Measurements from ENCODE around the gene SHLD1. TPM values are rescaled to one million over a fixed set of nuclear protein-coding genes. Genes with fewer than 3 reads are reported as not detected.

SHLD1 gene
- polyA plus RNA-seq, 1 donor (not counting 4 experiments of a cell fraction or from before 2014, with no cell fraction given), result 3.2 TPM

DNA sequence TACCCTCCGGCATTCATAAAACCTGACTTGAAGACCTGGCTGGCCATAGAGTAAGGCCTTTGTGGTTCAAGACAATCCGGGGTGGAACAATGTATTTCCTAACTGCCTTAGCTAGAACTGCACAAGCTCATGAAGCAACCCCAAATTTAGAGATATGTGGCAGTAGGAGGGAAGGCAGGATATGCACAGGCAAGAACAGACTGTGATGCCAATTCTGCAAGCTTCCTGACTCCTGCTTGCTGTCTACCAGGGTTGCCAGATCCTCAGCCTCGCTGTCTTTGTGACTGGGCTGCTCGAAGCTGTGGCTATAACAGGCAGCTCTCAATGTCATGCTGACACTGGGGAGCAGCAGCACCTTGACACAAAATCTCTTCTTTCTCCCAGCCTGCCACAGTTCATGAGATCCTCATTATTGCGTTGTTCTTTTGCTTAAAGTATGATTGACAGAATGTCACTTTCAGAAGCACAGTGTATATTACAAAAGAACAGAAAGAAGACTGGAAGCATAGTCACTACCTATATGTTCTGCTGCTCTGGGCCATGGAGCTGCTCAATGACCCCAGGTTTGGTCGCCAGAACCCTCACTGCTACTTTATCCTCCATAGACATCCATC is 18.3 kb upstream of the SHLD1 start:
- FAIRE-seq, result no peak
- H3K27ac ChIP-seq (ENCODE audit: control insufficient read depth, insufficient read depth, low read length), result no peak overlapping the region
- H3K9me3 ChIP-seq (ENCODE audit: control insufficient read depth, low read depth, low read length), result peaks cover 2% of the 10 kb centered on the region
- H3K4me3 ChIP-seq (ENCODE audit: control insufficient read depth in 2 of 3, extremely low read depth in 1 of 3, insufficient read depth in 2 of 3, low read depth in 1 of 3, low read length in 3 of 3), result no peak overlapping the region
- H3K36me3 ChIP-seq (ENCODE audit: control insufficient read depth in 2 of 2, extremely low read depth in 1 of 2, insufficient read depth in 2 of 2, low read length in 2 of 2), result no peaks in the 10 kb centered on the region
- DNase-seq (ENCODE audit: low read depth, low spot score), result no peak
- no peak overlapping the region for H2AFZ ChIP-seq (ENCODE audit: control insufficient read depth, low read length)
- TF ChIP-seq, protein P1, sequence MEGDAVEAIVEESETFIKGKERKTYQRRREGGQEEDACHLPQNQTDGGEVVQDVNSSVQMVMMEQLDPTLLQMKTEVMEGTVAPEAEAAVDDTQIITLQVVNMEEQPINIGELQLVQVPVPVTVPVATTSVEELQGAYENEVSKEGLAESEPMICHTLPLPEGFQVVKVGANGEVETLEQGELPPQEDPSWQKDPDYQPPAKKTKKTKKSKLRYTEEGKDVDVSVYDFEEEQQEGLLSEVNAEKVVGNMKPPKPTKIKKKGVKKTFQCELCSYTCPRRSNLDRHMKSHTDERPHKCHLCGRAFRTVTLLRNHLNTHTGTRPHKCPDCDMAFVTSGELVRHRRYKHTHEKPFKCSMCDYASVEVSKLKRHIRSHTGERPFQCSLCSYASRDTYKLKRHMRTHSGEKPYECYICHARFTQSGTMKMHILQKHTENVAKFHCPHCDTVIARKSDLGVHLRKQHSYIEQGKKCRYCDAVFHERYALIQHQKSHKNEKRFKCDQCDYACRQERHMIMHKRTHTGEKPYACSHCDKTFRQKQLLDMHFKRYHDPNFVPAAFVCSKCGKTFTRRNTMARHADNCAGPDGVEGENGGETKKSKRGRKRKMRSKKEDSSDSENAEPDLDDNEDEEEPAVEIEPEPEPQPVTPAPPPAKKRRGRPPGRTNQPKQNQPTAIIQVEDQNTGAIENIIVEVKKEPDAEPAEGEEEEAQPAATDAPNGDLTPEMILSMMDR (optimal IDR thresholded peaks at IDR 0.05 in 1 of 3, IDR thresholded peaks at IDR 0.05 in 1 of 3, conservative IDR thresholded peaks at IDR 0.05 in 1 of 3; ENCODE audit: extremely low read depth in 1 of 3, insufficient read depth in 2 of 3, low read length in 3 of 3), result no peak
- no peak for TF ChIP-seq EZH2 (IDR thresholded peaks at IDR 0.05; ENCODE audit: low read length)
- no peaks in the 10 kb centered on the region for H3K9me1 ChIP-seq (ENCODE audit: control insufficient read depth, extremely low read depth, insufficient read depth, low read length)
- dilution Hi-C loops (cut with MboI; ENCODE audit: extremely low pct_ligation_motif_present, low sequenced_read_pairs), result no loop called here
- no peaks in the 10 kb centered on the region for H3K4me1 ChIP-seq (ENCODE audit: control insufficient read depth, extremely low read depth, insufficient read depth, low read length)
- no peaks in the 10 kb centered on the region for H4K20me1 ChIP-seq (ENCODE audit: control insufficient read depth, extremely low read depth, insufficient read depth, low read length)
- H3K27me3 ChIP-seq (ENCODE audit: control insufficient read depth, extremely low read depth, insufficient read depth, low read length), result no peaks in the 10 kb centered on the region
- no peak overlapping the region for H3K9ac ChIP-seq (ENCODE audit: control insufficient read depth, extremely low read depth, insufficient read depth, low read length)
- no peak overlapping the region for H3K4me2 ChIP-seq (ENCODE audit: control insufficient read depth, extremely low read depth, insufficient read depth, low read depth, low read length)
- no peaks in the 10 kb centered on the region for H3K79me2 ChIP-seq (ENCODE audit: control insufficient read depth, insufficient read depth, low read length)

DNA sequence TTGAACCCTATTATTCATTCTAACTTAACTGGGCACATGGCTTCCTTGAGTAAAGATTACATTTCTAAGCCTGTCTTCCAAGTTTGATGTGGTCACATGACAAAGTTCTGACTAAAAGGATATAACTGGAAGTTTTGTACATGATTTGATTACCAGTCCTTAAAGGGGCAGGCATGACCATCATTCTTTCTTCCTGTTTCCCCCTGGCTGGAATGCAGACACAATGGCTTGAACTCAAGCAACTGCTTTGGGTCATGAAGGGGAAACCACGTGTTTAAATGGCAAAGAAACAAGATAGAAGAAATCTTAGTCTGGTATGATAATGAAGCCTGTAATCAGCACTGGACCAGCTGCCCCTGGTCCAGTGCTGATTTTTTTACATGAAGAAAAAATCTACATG is 15.6 kb upstream of the SHLD1 start:
- no peaks in the 10 kb centered on the region for H3K9me3 ChIP-seq (ENCODE audit: control insufficient read depth, low read depth, low read length)
- H3K4me1 ChIP-seq (ENCODE audit: control insufficient read depth, extremely low read depth, insufficient read depth, low read length), result no peaks in the 10 kb centered on the region
- H4K20me1 ChIP-seq (ENCODE audit: control insufficient read depth, extremely low read depth, insufficient read depth, low read length), result no peaks in the 10 kb centered on the region
- peak; percentile 17 for FAIRE-seq
- TF ChIP-seq EZH2 (IDR thresholded peaks at IDR 0.05; ENCODE audit: low read length), result no peak
- TF ChIP-seq, protein P1 (optimal IDR thresholded peaks at IDR 0.05 in 1 of 3, IDR thresholded peaks at IDR 0.05 in 1 of 3, conservative IDR thresholded peaks at IDR 0.05 in 1 of 3; ENCODE audit: extremely low read depth in 1 of 3, insufficient read depth in 2 of 3, low read length in 3 of 3), result no peak
- H3K4me3 ChIP-seq (ENCODE audit: control insufficient read depth in 2 of 3, extremely low read depth in 1 of 3, insufficient read depth in 2 of 3, low read depth in 1 of 3, low read length in 3 of 3), result no peak overlapping the region
- H3K4me2 ChIP-seq (ENCODE audit: control insufficient read depth, extremely low read depth, insufficient read depth, low read depth, low read length), result no peak overlapping the region
- H3K79me2 ChIP-seq (ENCODE audit: control insufficient read depth, insufficient read depth, low read length), result no peaks in the 10 kb centered on the region
- no peak overlapping the region for H3K9ac ChIP-seq (ENCODE audit: control insufficient read depth, extremely low read depth, insufficient read depth, low read length)
- no peaks in the 10 kb centered on the region for H3K9me1 ChIP-seq (ENCODE audit: control insufficient read depth, extremely low read depth, insufficient read depth, low read length)
- H2AFZ ChIP-seq (ENCODE audit: control insufficient read depth, low read length), result no peak overlapping the region
- no peak for DNase-seq (ENCODE audit: low read depth, low spot score)
- H3K27me3 ChIP-seq (ENCODE audit: control insufficient read depth, extremely low read depth, insufficient read depth, low read length), result no peaks in the 10 kb centered on the region
- H3K36me3 ChIP-seq (ENCODE audit: control insufficient read depth in 2 of 2, extremely low read depth in 1 of 2, insufficient read depth in 2 of 2, low read length in 2 of 2), result no peaks in the 10 kb centered on the region
- no peak overlapping the region for H3K27ac ChIP-seq (ENCODE audit: control insufficient read depth, insufficient read depth, low read length)
- dilution Hi-C loops (cut with MboI; ENCODE audit: extremely low pct_ligation_motif_present, low sequenced_read_pairs), result no loop called here

Data from keratinocyte (primary cell).